Urinary bladder (tissue), 4 donors: ENCODE measurements around the gene ZNF385B. TPM values are rescaled to one million over a fixed set of nuclear protein-coding genes. Genes with fewer than 3 reads are reported as not detected.

ENCODE experiments used
- DNase-seq: peaks from one replicate; pipeline ENCODE4 v3.0.0-alpha.2; 2015; ENCODE audit errors: extremely low spot score
- H3K27ac ChIP-seq: one replicate; pipeline ENCODE4 v1.5.1; 2013; ENCODE audit warnings: low read depth, mild to moderate bottlenecking, moderate library complexity
- H3K36me3 ChIP-seq: one replicate; pipeline ENCODE4 v1.6.1; 2013; ENCODE audit warnings: mild to moderate bottlenecking, moderate library complexity; ENCODE audit not compliant: insufficient read depth
- H3K4me1 ChIP-seq: one replicate; pipeline ENCODE4 v1.6.1; 2013; ENCODE audit warnings: mild to moderate bottlenecking, moderate library complexity; ENCODE audit not compliant: insufficient read depth
- H3K4me3 ChIP-seq: one replicate; pipeline ENCODE4 v1.5.1; 2013; ENCODE audit warnings: low read depth, low read length
- WGBS: extraction: QIAGEN DNeasy Blood & Tissue Kit; methylation state at CpG from one replicate; pipeline ENCODE4 v1.1.7; 2013; 5-methylcytosine and 5-hydroxymethylcytosine counted together
- polyA plus RNA-seq: library from polyadenylated mRNA; stranded (reverse); fragments of 200-250 nt; gene quantifications from one replicate; pipeline ENCODE4 v1.2.3, GENCODE V29; 2013
- total RNA-seq: library from RNA; depleted of rRNA; stranded (reverse); fragments of >200 nt; gene quantifications from one replicate; pipeline ENCODE4 v1.2.3, GENCODE V29; 2014
- donor health status: healthy with polysubstance abuse.
- donor health status: healthy.

Gene ZNF385B
- total and polyA plus RNA-seq, 2 donors = 0.47 to 2.5 TPM

- Histone ChIP-seq H3K4me3 (no peak overlapping the region), H3K4me1 (no peaks in the 10 kb centered on the region), H3K27ac (no peak overlapping the region), H3K36me3 (no peaks in the 10 kb centered on the region)
- WGBS = 69% methylated on average over 2 of the region's 2 CpGs
- DNase-seq = no peak
These were observed 235.2 kb downstream of the ZNF385B start for GRCh38 chr2:179626261-179626660.

GRCh38 chr2:179622635-179623300 is 238.6 kb downstream of the ZNF385B start:
- H3K27ac ChIP-seq = no peak overlapping the region
- no peak overlapping the region for H3K4me3 ChIP-seq
- 90% methylated on average over 3 of the region's 3 CpGs for WGBS

GRCh38 chr2:179622112-179622511 is 239.3 kb downstream of the ZNF385B start:
- no peak for DNase-seq
- Histone ChIP-seq H3K36me3 (no peaks in the 10 kb centered on the region), H3K4me3 (no peak overlapping the region), H3K27ac (no peak overlapping the region), H3K4me1 (no peaks in the 10 kb centered on the region)
- WGBS = 24% methylated on average over 1 of the region's 1 CpG

More at GRCh38 chr2:179622635-179623300, 238.6 kb downstream of the ZNF385B start:
- no peaks in the 10 kb centered on the region for H3K36me3 ChIP-seq
- no peaks in the 10 kb centered on the region for H3K4me1 ChIP-seq
- no peak for DNase-seq

- Histone ChIP-seq H3K27ac (no peak overlapping the region), H3K4me1 (no peaks in the 10 kb centered on the region), H3K4me3 (no peak overlapping the region), H3K36me3 (no peaks in the 10 kb centered on the region)
- DNase-seq = no peak
- WGBS = 95% methylated on average over 1 of the region's 1 CpG
These were observed 241.4 kb downstream of the ZNF385B start for GRCh38 chr2:179619947-179620467.

- WGBS = 71% methylated on average over 3 of the region's 3 CpGs
- Histone ChIP-seq H3K4me1 (no peaks in the 10 kb centered on the region), H3K36me3 (no peaks in the 10 kb centered on the region), H3K27ac (no peak overlapping the region), H3K4me3 (no peak overlapping the region)
- no peak for DNase-seq
These were observed 247.3 kb downstream of the ZNF385B start for GRCh38 chr2:179614121-179614520.

GRCh38 chr2:179613701-179614100 is 247.7 kb downstream of the ZNF385B start:
- WGBS = 77% methylated on average over 4 of the region's 4 CpGs
- DNase-seq = no peak
- Histone ChIP-seq H3K4me3 (no peak overlapping the region), H3K27ac (no peak overlapping the region), H3K4me1 (no peaks in the 10 kb centered on the region), H3K36me3 (no peaks in the 10 kb centered on the region)

GRCh38 chr2:179613299-179613651 is 248.1 kb downstream of the ZNF385B start:
- no peak for DNase-seq
- 96% methylated on average over 2 of the region's 2 CpGs for WGBS
- Histone ChIP-seq H3K4me3 (no peak overlapping the region), H3K36me3 (no peaks in the 10 kb centered on the region), H3K27ac (no peak overlapping the region), H3K4me1 (no peaks in the 10 kb centered on the region)

GRCh38 chr2:179612591-179613298 is 248.7 kb downstream of the ZNF385B start:
- Histone ChIP-seq H3K4me1 (no peaks in the 10 kb centered on the region), H3K4me3 (no peak overlapping the region), H3K36me3 (no peaks in the 10 kb centered on the region), H3K27ac (no peak overlapping the region)
- 76% methylated on average over 7 of the region's 7 CpGs for WGBS
- DNase-seq = no peak

GRCh38 chr2:179612108-179612507 is 249.3 kb downstream of the ZNF385B start:
- 0% methylated on average over 1 of the region's 1 CpG for WGBS
- Histone ChIP-seq H3K4me3 (no peak overlapping the region), H3K27ac (no peak overlapping the region), H3K4me1 (no peaks in the 10 kb centered on the region), H3K36me3 (no peaks in the 10 kb centered on the region)
- no peak for DNase-seq

GRCh38 chr2:179606141-179606540 is 255.3 kb downstream of the ZNF385B start:
- Histone ChIP-seq H3K27ac (no peak overlapping the region), H3K4me3 (no peak overlapping the region), H3K4me1 (no peaks in the 10 kb centered on the region), H3K36me3 (no peaks in the 10 kb centered on the region)
- no peak for DNase-seq
- WGBS = 54% methylated on average over 2 of the region's 2 CpGs

GRCh38 chr2:179605341-179605740 is 256.1 kb downstream of the ZNF385B start:
- DNase-seq = no peak
- H3K36me3 ChIP-seq = no peaks in the 10 kb centered on the region
- no peak overlapping the region for H3K4me3 ChIP-seq
- no peak overlapping the region for H3K27ac ChIP-seq
- H3K4me1 ChIP-seq = no peaks in the 10 kb centered on the region
- 90% methylated on average over 2 of the region's 2 CpGs for WGBS

GRCh38 chr2:179604598-179604997 is 256.8 kb downstream of the ZNF385B start:
- H3K27ac ChIP-seq = no peak overlapping the region
- no peak overlapping the region for H3K4me3 ChIP-seq
- no peak for DNase-seq
- no peaks in the 10 kb centered on the region for H3K4me1 ChIP-seq
- H3K36me3 ChIP-seq = no peaks in the 10 kb centered on the region

- H3K4me3 ChIP-seq = no peak overlapping the region
- WGBS = 94% methylated on average over 4 of the region's 4 CpGs
- H3K4me1 ChIP-seq = no peaks in the 10 kb centered on the region
- no peak overlapping the region for H3K27ac ChIP-seq
- H3K36me3 ChIP-seq = no peaks in the 10 kb centered on the region
- no peak for DNase-seq
These were observed 259.0 kb downstream of the ZNF385B start for GRCh38 chr2:179602452-179602851.

GRCh38 chr2:179596018-179596417 is 265.4 kb downstream of the ZNF385B start:
- no peak overlapping the region for H3K27ac ChIP-seq
- WGBS = 77% methylated on average over 1 of the region's 1 CpG
- no peak overlapping the region for H3K4me3 ChIP-seq
- no peak for DNase-seq
- no peaks in the 10 kb centered on the region for H3K36me3 ChIP-seq
- H3K4me1 ChIP-seq = no peaks in the 10 kb centered on the region
